HG02840 (cell line): ENCODE data around the gene GCGR.

Experiments
- ATAC-seq: cut with Tn5 transposase; IDR thresholded peaks from one replicate; pipeline ENCODE4 v1.9.1; 2021; ENCODE audit warnings: mild to moderate bottlenecking, moderate library complexity, moderate number of reproducible peaks; ENCODE audit not compliant: unreplicated experiment, low FRiP score

GCGR gene

GRCh38 chr17:81845881-81846742 lies 42.2 kb downstream of the GCGR start:
- no peak for ATAC-seq

GRCh38 chr17:81846743-81847689 lies 43.1 kb downstream of the GCGR start:
- ATAC-seq: no peak

GRCh38 chr17:81849457-81849856 lies 45.5 kb downstream of the GCGR start:
- no peak for ATAC-seq

GRCh38 chr17:81851423-81851822 lies 47.5 kb downstream of the GCGR start:
- no peak for ATAC-seq

GRCh38 chr17:81852237-81852636 lies 48.3 kb downstream of the GCGR start:
- ATAC-seq: no peak

GRCh38 chr17:81854974-81855774 lies 51.2 kb downstream of the GCGR start:
- no peak for ATAC-seq

- no peak for ATAC-seq
Observed at GRCh38 chr17:81858170-81858966, 54.4 kb downstream of the GCGR start.

GRCh38 chr17:81858967-81859905 lies 55.3 kb downstream of the GCGR start:
- no peak for ATAC-seq

- ATAC-seq: peak; percentile 79
Observed at GRCh38 chr17:81859906-81860755, 56.2 kb downstream of the GCGR start, which contains the start of gene P4HB. TSS of gene P4HB (minus strand) at chr17:81860535. CDS start at chr17:81860471, 64 bp downstream.

- ATAC-seq: peak; percentile 78
Observed at GRCh38 chr17:81860756-81861568, 57.0 kb downstream of the GCGR start.

GRCh38 chr17:81863123-81863675 lies 59.2 kb downstream of the GCGR start:
- no peak for ATAC-seq
